ENCODE measurements around the gene TAX1BP1. TPM values are rescaled to one million over a fixed set of nuclear protein-coding genes. Genes with fewer than 3 reads are reported as not detected.

TAX1BP1 gene
- total RNA-seq, 2 donors from 2014 or later, result 119 to 133 TPM

- DNase-seq, result no peak
- intact Hi-C loops (cut with DNase I), result no loop called here
- ATAC-seq, result no peak
Observed at GRCh38 chr7:27868131-27868550, 128.2 kb downstream of the TAX1BP1 start.

GRCh38 chr7:27869056-27869455 is 129.1 kb downstream of the TAX1BP1 start:
- ATAC-seq (no peak), DNase-seq (no peak)
- intact Hi-C loops (cut with DNase I), result no loop called here

GRCh38 chr7:27870595-27870994 is 130.6 kb downstream of the TAX1BP1 start:
- no peak for DNase-seq
- intact Hi-C loops (cut with DNase I), result no loop called here
- no peak for ATAC-seq

- DNase-seq, result no peak
- intact Hi-C loops (cut with DNase I), result no loop called here
- ATAC-seq, result no peak
Observed at GRCh38 chr7:27871086-27871485, 131.1 kb downstream of the TAX1BP1 start.

- no peak for ATAC-seq
- no peak for DNase-seq
- intact Hi-C loops (cut with DNase I), result no loop called here
Observed at GRCh38 chr7:27871866-27872265, 131.9 kb downstream of the TAX1BP1 start.

GRCh38 chr7:27872356-27873275 is 132.7 kb downstream of the TAX1BP1 start:
- no peak for DNase-seq
- intact Hi-C loops (cut with DNase I), result no loop called here
- ATAC-seq, result no peak

GRCh38 chr7:27873981-27874957 is 134.3 kb downstream of the TAX1BP1 start:
- DNase-seq (no peak), ATAC-seq (peak; percentile 86 to 90)
- intact Hi-C loops (cut with DNase I), result no loop called here

- intact Hi-C loops (cut with DNase I), result no loop called here
- DNase-seq, result no peak
- ATAC-seq, result no peak
Observed at GRCh38 chr7:27875061-27875460, 135.1 kb downstream of the TAX1BP1 start.

- ATAC-seq (no peak), DNase-seq (no peak)
- intact Hi-C loops (cut with DNase I), result no loop called here
Observed at GRCh38 chr7:27875832-27876231, 135.9 kb downstream of the TAX1BP1 start.

- DNase-seq, result no peak
- intact Hi-C loops (cut with DNase I), result no loop called here
- no peak for ATAC-seq
Observed at GRCh38 chr7:27876756-27877155, 136.8 kb downstream of the TAX1BP1 start.

Other genes starting within 250 kb of the TAX1BP1 start
- 10 to 100 TPM; 52.4 to 68.1 TPM for gene HIBADH, start 77.3 kb upstream of the TAX1BP1 start, total RNA-seq